Adrenal gland (tissue), 5 donors: ENCODE results near the gene RNF123.

Source experiments
- POLR2A ChIP-seq, 2 donors: fragments of 450-650 bp; IDR thresholded peaks; one replicate each; pipeline ENCODE4 v1.6.1; 2017; ENCODE audit warnings: antibody characterized with exemption in 2 of 2, mild to moderate bottlenecking in 2 of 2, moderate library complexity in 1 of 2
- TF ChIP-seq, protein P1 (sequence below), 6 experiments: fragments of 450-650 bp in 4 of 6; fragments of 200-600 bp in 2 of 6; sonication (generic) in 1 of 6; IDR thresholded peaks; 1 replicate in 5 of 6; 2 replicates in 1 of 6; pipeline versions ENCODE4 v1.5.1 to v1.8.0; 2016 to 2021; ENCODE audit warnings: antibody characterized with exemption in 6 of 6, mild to moderate bottlenecking in 2 of 6, moderate library complexity in 1 of 6
- donor health status: DM: no; HTN: no; CAD: no.

DNA sequence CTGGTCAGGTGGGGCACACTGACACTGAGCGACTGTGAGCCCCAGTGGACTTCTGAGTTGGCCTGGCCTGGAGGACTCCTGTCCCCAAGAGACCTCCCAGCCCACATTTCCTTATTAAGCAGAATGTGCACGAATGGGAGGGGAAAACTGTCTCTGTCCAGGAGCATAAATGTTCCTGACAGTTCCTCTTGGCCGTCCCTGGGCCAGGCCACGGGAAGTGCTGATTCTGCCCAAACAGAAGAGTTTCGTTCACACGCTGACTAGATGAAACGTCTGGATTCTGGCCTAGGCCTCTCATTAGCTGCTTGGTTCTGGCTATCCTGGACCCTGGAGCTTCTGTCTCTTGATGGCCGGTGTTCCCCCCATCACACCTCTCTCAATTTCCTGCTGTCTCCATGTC, 44.7 kb upstream of the RNF123 start:
- TF ChIP-seq, protein P1, sequence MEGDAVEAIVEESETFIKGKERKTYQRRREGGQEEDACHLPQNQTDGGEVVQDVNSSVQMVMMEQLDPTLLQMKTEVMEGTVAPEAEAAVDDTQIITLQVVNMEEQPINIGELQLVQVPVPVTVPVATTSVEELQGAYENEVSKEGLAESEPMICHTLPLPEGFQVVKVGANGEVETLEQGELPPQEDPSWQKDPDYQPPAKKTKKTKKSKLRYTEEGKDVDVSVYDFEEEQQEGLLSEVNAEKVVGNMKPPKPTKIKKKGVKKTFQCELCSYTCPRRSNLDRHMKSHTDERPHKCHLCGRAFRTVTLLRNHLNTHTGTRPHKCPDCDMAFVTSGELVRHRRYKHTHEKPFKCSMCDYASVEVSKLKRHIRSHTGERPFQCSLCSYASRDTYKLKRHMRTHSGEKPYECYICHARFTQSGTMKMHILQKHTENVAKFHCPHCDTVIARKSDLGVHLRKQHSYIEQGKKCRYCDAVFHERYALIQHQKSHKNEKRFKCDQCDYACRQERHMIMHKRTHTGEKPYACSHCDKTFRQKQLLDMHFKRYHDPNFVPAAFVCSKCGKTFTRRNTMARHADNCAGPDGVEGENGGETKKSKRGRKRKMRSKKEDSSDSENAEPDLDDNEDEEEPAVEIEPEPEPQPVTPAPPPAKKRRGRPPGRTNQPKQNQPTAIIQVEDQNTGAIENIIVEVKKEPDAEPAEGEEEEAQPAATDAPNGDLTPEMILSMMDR (IDR thresholded peaks at IDR 0.05) = no peak
- no peak for TF ChIP-seq POLR2A (IDR thresholded peaks at IDR 0.05)
